A673 (cell line): ENCODE results near the gene CAPN10. TPM values are rescaled to one million over a fixed set of nuclear protein-coding genes. Genes with fewer than 3 reads are reported as not detected.

Experiments used
- BruUV-seq: library from RNA; stranded (reverse); fragments of 400-500 nt; replicated peaks from 2 replicates; lab custom pipeline; 2021; lab: Mats Ljungman, UMichigan
- CTCF ChIA-PET: fragments of 300-600 bp; sonication (Branson Sonifier 250); formaldehyde crosslinking; loops from one replicate; lab custom pipeline; 2022; ENCODE audit warnings: antibody characterized with exemption; lab: Charles Lee
- POLR2A ChIA-PET: fragments of 300-600 bp; sonication (Branson Sonifier 250); formaldehyde crosslinking; loops from one replicate; lab custom pipeline; 2022; ENCODE audit warnings: antibody characterized with exemption; ENCODE audit not compliant: low non-redundant PET; lab: Charles Lee
- DNase-seq: peaks from one replicate; pipeline ENCODE4 v3.0.0-alpha.2; 2015; ENCODE audit warnings: low spot score
- H3K27ac ChIP-seq: fragments of 200-600 bp; sonication (generic); 2 replicates; pipeline ENCODE4 v1.5.1; 2016; ENCODE audit warnings: mixed run types, low read depth, mild to moderate bottlenecking, mixed read lengths, antibody characterized with exemption, low read length; ENCODE audit not compliant: poor library complexity, severe bottlenecking
- H3K27me3 ChIP-seq: fragments of 200-600 bp; sonication (generic); replicated peaks from 2 replicates; pipeline ENCODE4 v1.6.1; 2017; ENCODE audit warnings: mixed run types, low read depth, mild to moderate bottlenecking, mixed read lengths, antibody characterized with exemption, low read length; ENCODE audit not compliant: insufficient read depth, poor library complexity
- H3K36me3 ChIP-seq: fragments of 200-600 bp; sonication (generic); 2 replicates; pipeline ENCODE4 v1.6.1; 2016; ENCODE audit warnings: mixed run types, mild to moderate bottlenecking, mixed read lengths, antibody characterized with exemption, low read length; ENCODE audit not compliant: insufficient read depth, poor library complexity, severe bottlenecking
- H3K4me1 ChIP-seq: fragments of 200-600 bp; sonication (generic); 2 replicates; pipeline ENCODE4 v1.6.1; 2017; ENCODE audit warnings: mixed run types, mild to moderate bottlenecking, mixed read lengths, antibody characterized with exemption, low read length; ENCODE audit not compliant: insufficient read depth, poor library complexity, severe bottlenecking
- H3K4me3 ChIP-seq: fragments of 200-600 bp; sonication (generic); 2 replicates; pipeline ENCODE4 v1.5.1; 2016; ENCODE audit warnings: low read depth, mixed run types, mild to moderate bottlenecking, mixed read lengths, low read length; ENCODE audit not compliant: poor library complexity, severe bottlenecking
- H3K9me3 ChIP-seq: fragments of 200-600 bp; sonication (generic); 2 replicates; pipeline ENCODE4 v1.6.1; 2016; ENCODE audit warnings: mixed run types, low read depth, mild to moderate bottlenecking, mixed read lengths, antibody characterized with exemption, low read length; ENCODE audit not compliant: poor library complexity, severe bottlenecking
- CTCF ChIP-seq: fragments of 300-800, 200-600 bp; sonication (generic); conservative IDR thresholded peaks from 2 replicates; pipeline ENCODE4 v1.5.1; 2017; ENCODE audit warnings: low read depth, mild to moderate bottlenecking, antibody characterized with exemption, low read length, moderate library complexity, mixed read lengths
- EZH2 ChIP-seq: fragments of 200-600 bp; sonication (generic); IDR thresholded peaks from 2 replicates; pipeline ENCODE4 v1.6.1; 2017; ENCODE audit warnings: borderline replicate concordance, low read depth, mild to moderate bottlenecking, mixed read lengths, antibody characterized with exemption, low read length; ENCODE audit not compliant: poor library complexity, severe bottlenecking
- intact Hi-C: fragments of 100-400 bp; cut with micrococcal nuclease; formaldehyde crosslinking; loops from one replicate; pipeline ENCODE4 v1.10.0; 2022; ENCODE audit not compliant: unreplicated experiment
- total RNA-seq: library from RNA; stranded (reverse); gene quantifications from 2 replicates; pipeline ENCODE4 v1.2.3, GENCODE V29; 2021

CAPN10 gene
- total RNA-seq, 1 experiment from 2014 or later = 43.5 TPM

DNA sequence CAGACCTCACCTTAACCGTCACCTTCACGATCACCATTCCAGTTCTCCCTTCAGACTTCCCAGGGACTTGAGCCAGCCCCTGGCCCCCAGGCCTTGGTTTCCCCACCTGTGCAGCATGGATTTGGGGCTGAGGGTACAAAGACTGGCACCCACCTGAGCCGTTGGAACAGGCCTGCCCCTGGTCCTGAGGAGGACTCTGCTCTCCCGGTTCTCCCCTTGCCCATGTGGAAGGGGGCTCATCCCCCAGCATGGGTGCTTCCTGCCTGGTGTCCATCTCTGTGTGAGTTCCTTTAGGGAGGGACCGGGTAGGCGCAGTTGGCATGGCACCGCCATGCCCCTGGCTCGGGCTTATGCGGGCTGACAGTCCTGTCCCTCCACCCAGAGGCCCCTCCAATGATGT, 27.9 kb downstream of the CAPN10 start:
- DNase-seq = no peak
- Histone ChIP-seq H3K4me3 (no peak overlapping the region), H3K4me1 (peaks cover 6% of the 10 kb centered on the region), H3K36me3 (no peaks in the 10 kb centered on the region), H3K27me3 (no peaks in the 10 kb centered on the region), H3K27ac (no peak overlapping the region), H3K9me3 (no peaks in the 10 kb centered on the region)
- intact Hi-C loops = no loop called here
- no peak for TF ChIP-seq CTCF
- CTCF ChIA-PET = no interaction called here
- POLR2A ChIA-PET = no interaction called here
- BruUV-seq = no TSS peak

- Histone ChIP-seq H3K4me1 (peaks cover 6% of the 10 kb centered on the region), H3K27ac (no peak overlapping the region), H3K4me3 (no peak overlapping the region), H3K36me3 (no peaks in the 10 kb centered on the region), H3K9me3 (no peaks in the 10 kb centered on the region), H3K27me3 (no peaks in the 10 kb centered on the region)
- intact Hi-C loops = no loop called here
- CTCF ChIA-PET = no interaction called here
- no peak for TF ChIP-seq CTCF
- no peak for TF ChIP-seq EZH2
- DNase-seq = no peak
- BruUV-seq = no TSS peak
- POLR2A ChIA-PET = no interaction called here
Observed at GRCh38 chr2:240615396-240615795, 28.9 kb downstream of the CAPN10 start.

DNA sequence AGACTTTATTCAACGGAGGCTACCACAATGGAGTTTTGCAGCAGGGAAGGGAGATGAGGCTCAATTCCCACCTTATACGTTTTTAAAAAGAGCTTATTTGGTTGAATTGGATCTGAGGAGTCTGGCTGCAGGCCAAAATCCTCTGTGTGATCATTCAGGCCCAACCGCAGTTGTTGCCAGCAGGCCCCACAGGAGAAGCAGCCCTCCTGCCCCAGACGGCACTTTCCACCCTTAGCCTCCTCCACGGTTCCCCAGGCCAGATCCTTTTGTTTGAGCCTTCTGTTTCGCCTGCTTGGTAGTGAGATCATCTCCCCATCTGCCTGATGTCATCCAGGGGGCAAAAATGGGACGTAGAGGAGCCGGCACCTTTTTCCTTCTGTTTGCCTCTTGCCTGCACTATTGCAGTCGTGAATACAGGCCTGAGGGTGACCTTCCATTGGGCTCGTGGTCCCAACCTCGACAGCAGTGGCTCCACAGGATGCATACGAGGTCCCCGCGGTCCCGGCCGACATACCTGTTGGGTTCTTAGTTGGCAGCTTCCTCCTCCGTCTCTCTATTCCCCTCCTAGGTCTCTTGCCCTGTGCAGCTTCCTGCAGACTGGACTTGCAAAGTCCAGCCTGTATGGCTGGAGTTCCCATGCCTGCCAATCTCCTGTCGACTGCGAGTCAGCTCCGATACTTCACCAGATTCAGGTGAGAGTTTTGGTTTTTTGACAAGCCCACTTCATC, 29.4 kb downstream of the CAPN10 start:
- DNase-seq = peak; percentile 15
- ChIA-PET POLR2A (no interaction called here), CTCF (no interaction called here)
- Histone ChIP-seq H3K4me3 (no peak overlapping the region), H3K27ac (no peak overlapping the region), H3K9me3 (no peaks in the 10 kb centered on the region), H3K36me3 (no peaks in the 10 kb centered on the region), H3K4me1 (peaks cover 6% of the 10 kb centered on the region), H3K27me3 (no peaks in the 10 kb centered on the region)
- intact Hi-C loops = no loop called here
- TF ChIP-seq CTCF = no peak
- no peak for TF ChIP-seq EZH2
- no TSS peak for BruUV-seq
